CD4-positive, alpha-beta T cell (primary cell): ENCODE results near the gene SLC27A1. TPM values are rescaled to one million over a fixed set of nuclear protein-coding genes. Genes with fewer than 3 reads are reported as not detected.

Experiments
- ATAC-seq: fragments of 200-7000 bp; cut with Tn5 transposase; one replicate; pipeline ENCODE4 v1.10.0; 2022; ENCODE audit warnings: mild to moderate bottlenecking; ENCODE audit not compliant: poor library complexity
- CTCF ChIA-PET: fragments of 350-600 bp; sonication (Branson Sonifier 250); formaldehyde crosslinking; loops from one replicate; lab custom pipeline; 2021; ENCODE audit warnings: antibody characterized with exemption, inconsistent platforms; lab: Charles Lee
- POLR2A ChIA-PET: fragments of 350-600 bp; sonication (Branson Sonifier 250); formaldehyde crosslinking; loops from one replicate; lab custom pipeline; 2021; ENCODE audit warnings: antibody characterized with exemption, inconsistent platforms; lab: Charles Lee
- DNase-seq, 14 experiments: peaks; one replicate each; pipeline ENCODE4 v3.0.0-alpha.2; 2013 to 2020; ENCODE audit warnings: mixed read lengths in 2 of 14
- H3K27ac ChIP-seq, 2 donors: one replicate each; pipeline versions ENCODE4 v1.5.1 to v1.7.0; 2013; ENCODE audit warnings: low read length in 2 of 2, low read depth in 1 of 2, mild to moderate bottlenecking in 1 of 2
- H3K27me3 ChIP-seq, 2 experiments: 1 replicate in 1 of 2; 2 replicates in 1 of 2; pipeline versions ENCODE4 v1.6.1 to v1.7.0; 2013; ENCODE audit warnings: low read length in 2 of 2, control low read depth in 1 of 2, mild to moderate bottlenecking in 1 of 2, moderate library complexity in 1 of 2; ENCODE audit not compliant: insufficient read depth in 2 of 2, control insufficient read depth in 1 of 2
- H3K36me3 ChIP-seq: one replicate; pipeline ENCODE4 v1.6.1; 2013; ENCODE audit warnings: low read length, control low read depth; ENCODE audit not compliant: insufficient read depth
- H3K4me1 ChIP-seq: one replicate; pipeline ENCODE4 v1.6.1; 2013; ENCODE audit warnings: low read length, control low read depth; ENCODE audit not compliant: insufficient read depth
- H3K4me3 ChIP-seq: one replicate; pipeline ENCODE4 v1.5.1; 2013; ENCODE audit warnings: mild to moderate bottlenecking, low read length, moderate library complexity
- H3K9me3 ChIP-seq, 2 experiments: 1 replicate in 1 of 2; 2 replicates in 1 of 2; pipeline versions ENCODE4 v1.6.1 to v1.7.0; 2013; ENCODE audit warnings: low read length in 2 of 2, mild to moderate bottlenecking in 2 of 2, control low read depth in 1 of 2, moderate library complexity in 1 of 2; ENCODE audit not compliant: control insufficient read depth in 1 of 2, insufficient read depth in 1 of 2
- H3K27ac Mint-ChIP-seq: one replicate; pipeline ENCODE4 v1.8.0; 2020; ENCODE audit warnings: mixed read lengths
- H3K27me3 Mint-ChIP-seq: one replicate; pipeline ENCODE4 v1.8.0; 2021; ENCODE audit warnings: mixed read lengths
- H3K36me3 Mint-ChIP-seq: one replicate; pipeline ENCODE4 v1.8.0; 2021; ENCODE audit warnings: low read depth, mixed read lengths
- H3K4me1 Mint-ChIP-seq: one replicate; pipeline ENCODE4 v1.8.0; 2021; ENCODE audit warnings: low read depth, mixed read lengths
- H3K4me3 Mint-ChIP-seq: one replicate; pipeline ENCODE4 v1.8.0; 2020; ENCODE audit warnings: mild to moderate bottlenecking, mixed read lengths
- H3K9me3 Mint-ChIP-seq: one replicate; pipeline ENCODE4 v1.8.0; 2020; ENCODE audit warnings: mixed read lengths
- intact Hi-C, 2 experiments: fragments of 100-400 bp; cut with DNase I in 1 of 2; cut with micrococcal nuclease in 1 of 2; formaldehyde crosslinking; loops; one replicate each; pipeline versions ENCODE4 v1.15.1 to v1.9.0; 2023 to 2025; cut with DNase I, micrococcal nuclease
- total RNA-seq, 174 experiments: library from RNA in 2 of 174; stranded (reverse) in 2 of 174; gene quantifications; one replicate each; pipeline ENCODE4 v1.2.3 and lab custom pipeline; 2021 to 2026
- TF ChIP-seq, protein P1 (sequence below): fragments of 200-600 bp; IDR thresholded peaks from one replicate; pipeline ENCODE4 v1.8.0; 2022; ENCODE audit warnings: antibody characterized with exemption, mild to moderate bottlenecking

SLC27A1 gene
- total RNA-seq, 2 experiments from 2014 or later: 3.0 TPM

DNA sequence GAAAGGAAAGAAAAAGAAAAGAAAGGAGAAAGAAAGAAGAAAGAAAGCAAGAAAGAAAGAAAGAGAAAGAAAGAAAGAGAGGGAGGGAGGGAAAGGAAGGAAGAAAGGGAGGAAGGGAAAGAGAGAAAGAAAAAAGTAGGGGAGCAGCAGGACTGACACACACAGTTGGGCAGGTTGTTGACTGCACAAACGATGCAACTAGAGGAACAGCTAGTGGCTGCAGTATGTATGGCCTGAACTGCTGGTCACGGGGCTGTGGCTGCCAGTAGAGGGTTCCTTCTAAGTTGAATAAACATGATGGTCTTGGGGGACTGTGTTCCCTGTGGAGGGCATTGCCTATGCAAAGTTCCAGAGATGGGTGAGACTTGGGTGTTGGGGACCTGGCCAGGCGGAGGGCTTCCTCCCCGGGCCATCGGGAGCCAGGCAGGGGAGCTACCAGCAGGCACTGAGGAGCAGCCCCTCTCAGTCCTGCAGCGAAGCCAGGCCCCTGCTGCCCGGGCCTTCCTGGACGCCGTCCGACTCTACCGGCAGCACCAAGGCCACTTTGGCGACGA, 68.4 kb downstream of the SLC27A1 start:
- Mint-ChIP-seq H3K9me3 (no peaks in the 10 kb centered on the region), H3K4me3 (peak overlapping the region; percentile 60), H3K36me3 (no peaks in the 10 kb centered on the region), H3K27ac (no peak overlapping the region), H3K27me3 (no peaks in the 10 kb centered on the region), H3K4me1 (peaks cover 12% of the 10 kb centered on the region)
- H3K4me3 ChIP-seq: peak overlapping the region; percentile 61
- TF ChIP-seq, protein P1, sequence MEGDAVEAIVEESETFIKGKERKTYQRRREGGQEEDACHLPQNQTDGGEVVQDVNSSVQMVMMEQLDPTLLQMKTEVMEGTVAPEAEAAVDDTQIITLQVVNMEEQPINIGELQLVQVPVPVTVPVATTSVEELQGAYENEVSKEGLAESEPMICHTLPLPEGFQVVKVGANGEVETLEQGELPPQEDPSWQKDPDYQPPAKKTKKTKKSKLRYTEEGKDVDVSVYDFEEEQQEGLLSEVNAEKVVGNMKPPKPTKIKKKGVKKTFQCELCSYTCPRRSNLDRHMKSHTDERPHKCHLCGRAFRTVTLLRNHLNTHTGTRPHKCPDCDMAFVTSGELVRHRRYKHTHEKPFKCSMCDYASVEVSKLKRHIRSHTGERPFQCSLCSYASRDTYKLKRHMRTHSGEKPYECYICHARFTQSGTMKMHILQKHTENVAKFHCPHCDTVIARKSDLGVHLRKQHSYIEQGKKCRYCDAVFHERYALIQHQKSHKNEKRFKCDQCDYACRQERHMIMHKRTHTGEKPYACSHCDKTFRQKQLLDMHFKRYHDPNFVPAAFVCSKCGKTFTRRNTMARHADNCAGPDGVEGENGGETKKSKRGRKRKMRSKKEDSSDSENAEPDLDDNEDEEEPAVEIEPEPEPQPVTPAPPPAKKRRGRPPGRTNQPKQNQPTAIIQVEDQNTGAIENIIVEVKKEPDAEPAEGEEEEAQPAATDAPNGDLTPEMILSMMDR: no peak
- no peak overlapping the region for H3K27ac ChIP-seq
- H3K9me3 ChIP-seq: peaks cover 0 to 9% of the 10 kb centered on the region in 2 experiments
- ChIA-PET CTCF (interaction anchor here (1.3 kb wide), 1 partner anchor 43 kb away, joined by 3 read pairs; no protein-coding TSS in a partner anchor), POLR2A (interaction anchor here (1.0 to 2.0 kb wide), 2 partner anchors 15 to 27 kb away, joined by 8 read pairs; partner anchors contain the start of gene PGLS)
- ATAC-seq (no peak), DNase-seq (peak in 1 of 14 experiments; percentile 18)
- no peaks in the 10 kb centered on the region for H3K36me3 ChIP-seq
- H3K4me1 ChIP-seq: peaks cover 17% of the 10 kb centered on the region
- intact Hi-C loops: loop anchor here (1.0 kb wide), 3 partner anchors 17 to 27 kb away; partner anchors contain the start of genes COLGALT1 (in 1 of the 2) and PGLS (in 1 of the 2)
- no peaks in the 10 kb centered on the region for H3K27me3 ChIP-seq

DNA sequence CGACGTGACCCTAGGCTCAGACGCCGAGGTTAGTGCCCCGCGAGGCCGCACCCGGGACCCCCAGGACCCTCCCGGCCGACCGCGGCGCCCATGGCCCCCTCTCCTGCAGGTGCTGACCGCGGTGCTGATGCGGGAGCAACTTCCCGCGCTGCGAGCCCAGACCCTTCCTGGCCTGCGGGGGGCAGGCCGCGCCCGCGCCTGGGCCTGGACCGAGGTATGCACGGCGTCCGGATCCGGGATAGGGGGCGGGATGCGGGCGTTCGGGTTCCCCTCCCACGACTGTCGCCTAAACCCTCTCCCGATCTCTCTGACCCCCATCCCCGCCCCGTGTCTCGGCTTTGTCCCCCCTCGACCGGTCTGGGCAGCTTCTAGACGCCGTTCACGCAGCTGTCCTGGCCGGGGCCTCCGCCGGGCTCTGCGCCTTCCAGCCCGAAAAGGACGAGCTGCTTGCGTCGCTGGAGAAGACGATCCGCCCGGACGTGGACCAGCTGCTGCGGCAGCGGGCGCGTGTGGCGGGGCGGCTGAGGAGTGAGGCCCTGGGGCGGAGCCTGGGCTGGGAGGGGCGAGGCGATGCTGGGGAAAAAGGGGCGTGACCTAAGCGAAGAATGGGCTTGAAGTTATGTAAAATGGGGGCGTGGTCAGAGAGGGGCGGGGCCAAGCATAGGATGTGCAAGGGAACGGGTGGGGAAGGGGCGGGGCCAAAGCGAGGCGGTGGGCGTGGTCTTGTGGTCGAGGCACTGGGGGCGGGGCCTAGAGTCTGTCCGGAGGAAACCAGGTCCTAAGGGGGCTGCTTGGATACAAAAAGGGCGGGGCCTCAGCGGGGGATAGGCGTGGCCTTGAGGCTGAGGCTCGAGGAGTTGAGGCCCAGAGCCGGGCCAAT, 69.2 kb downstream of the SLC27A1 start:
- no peaks in the 10 kb centered on the region for H3K9me3 Mint-ChIP-seq
- H3K27me3 ChIP-seq: no peaks in the 10 kb centered on the region
- peaks cover 0 to 9% of the 10 kb centered on the region in 2 experiments for H3K9me3 ChIP-seq
- DNase-seq: peak; percentile 84 to 99 (median 94)
- H3K27ac ChIP-seq: no peak overlapping the region
- H3K4me3 ChIP-seq: peak overlapping the region; percentile 61
- H3K36me3 Mint-ChIP-seq: no peaks in the 10 kb centered on the region
- no peaks in the 10 kb centered on the region for H3K27me3 Mint-ChIP-seq
- H3K4me1 ChIP-seq: peaks cover 17% of the 10 kb centered on the region
- TF ChIP-seq, protein P1: peak; percentile 4
- CTCF ChIA-PET: interaction anchor here (1.3 kb wide), 1 partner anchor 43 kb away, joined by 3 read pairs; no protein-coding TSS in a partner anchor
- no peaks in the 10 kb centered on the region for H3K36me3 ChIP-seq
- peak overlapping the region; percentile 67 for H3K27ac Mint-ChIP-seq
- intact Hi-C loops: loop anchor here (1.0 kb wide), 3 partner anchors 16 to 28 kb away; partner anchors contain the start of genes COLGALT1 (in 1 of the 2) and PGLS (in 1 of the 2)
- ATAC-seq: peak; percentile 96
- peaks cover 12% of the 10 kb centered on the region for H3K4me1 Mint-ChIP-seq
- H3K4me3 Mint-ChIP-seq: peak overlapping the region; percentile 93
- POLR2A ChIA-PET: interaction anchor here (1.0 to 2.0 kb wide), 2 partner anchors 16 to 28 kb away, joined by 8 read pairs; partner anchors contain the start of gene PGLS

DNA sequence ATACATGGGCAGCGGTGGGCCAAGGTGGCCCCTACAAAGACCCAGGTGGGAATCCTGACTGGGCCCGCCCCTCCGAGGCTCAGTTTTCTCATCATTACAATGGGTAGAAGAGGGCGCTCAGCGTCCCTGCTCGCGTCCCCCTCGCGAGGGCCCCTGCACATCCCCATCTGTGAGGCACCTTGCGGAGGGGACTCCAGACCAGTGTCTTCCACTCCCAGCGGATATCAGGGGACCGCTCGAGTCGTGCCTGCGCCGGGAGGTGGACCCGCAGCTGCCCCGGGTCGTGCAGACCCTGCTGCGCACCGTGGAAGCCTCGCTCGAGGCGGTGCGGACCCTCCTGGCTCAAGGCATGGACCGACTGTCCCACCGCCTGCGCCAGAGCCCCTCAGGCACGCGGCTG, 69.8 kb downstream of the SLC27A1 start:
- H3K9me3 ChIP-seq: peaks cover 0 to 9% of the 10 kb centered on the region in 2 experiments
- CTCF ChIA-PET: no interaction called here
- POLR2A ChIA-PET: interaction anchor here (1.0 to 2.0 kb wide), 2 partner anchors 17 to 29 kb away, joined by 8 read pairs; partner anchors contain the start of gene PGLS
- TF ChIP-seq, protein P1: no peak
- Mint-ChIP-seq H3K9me3 (no peaks in the 10 kb centered on the region), H3K27ac (no peak overlapping the region), H3K4me3 (no peak overlapping the region), H3K27me3 (no peaks in the 10 kb centered on the region), H3K4me1 (peaks cover 12% of the 10 kb centered on the region), H3K36me3 (no peaks in the 10 kb centered on the region)
- peaks cover 17% of the 10 kb centered on the region for H3K4me1 ChIP-seq
- H3K27ac ChIP-seq: no peak overlapping the region
- no peaks in the 10 kb centered on the region for H3K27me3 ChIP-seq
- ATAC-seq: no peak
- no peak overlapping the region for H3K4me3 ChIP-seq
- no peaks in the 10 kb centered on the region for H3K36me3 ChIP-seq
- intact Hi-C loops: no loop called here
- DNase-seq: no peak
